SU-DHL-6 (cell line): Measurements from ENCODE around the gene HDAC3.

Experiments
- EZH2phosphoT487 ChIP-seq: fragments of 200-600 bp; sonication (generic), shearing (Covaris generic); conservative IDR thresholded peaks from 2 replicates; pipeline ENCODE4 v1.6.1; 2018; ENCODE audit warnings: mild to moderate bottlenecking, antibody characterized with exemption, low read length, moderate library complexity, mixed read lengths
- TF ChIP-seq, protein P1 (sequence below): fragments of 200-600 bp; sonication (generic); IDR thresholded peaks from one replicate; pipeline ENCODE4 v1.5.1; 2017; ENCODE audit warnings: antibody characterized with exemption, mild to moderate bottlenecking, low read length, moderate library complexity; ENCODE audit not compliant: insufficient read depth, poor library complexity, severe bottlenecking

DNA sequence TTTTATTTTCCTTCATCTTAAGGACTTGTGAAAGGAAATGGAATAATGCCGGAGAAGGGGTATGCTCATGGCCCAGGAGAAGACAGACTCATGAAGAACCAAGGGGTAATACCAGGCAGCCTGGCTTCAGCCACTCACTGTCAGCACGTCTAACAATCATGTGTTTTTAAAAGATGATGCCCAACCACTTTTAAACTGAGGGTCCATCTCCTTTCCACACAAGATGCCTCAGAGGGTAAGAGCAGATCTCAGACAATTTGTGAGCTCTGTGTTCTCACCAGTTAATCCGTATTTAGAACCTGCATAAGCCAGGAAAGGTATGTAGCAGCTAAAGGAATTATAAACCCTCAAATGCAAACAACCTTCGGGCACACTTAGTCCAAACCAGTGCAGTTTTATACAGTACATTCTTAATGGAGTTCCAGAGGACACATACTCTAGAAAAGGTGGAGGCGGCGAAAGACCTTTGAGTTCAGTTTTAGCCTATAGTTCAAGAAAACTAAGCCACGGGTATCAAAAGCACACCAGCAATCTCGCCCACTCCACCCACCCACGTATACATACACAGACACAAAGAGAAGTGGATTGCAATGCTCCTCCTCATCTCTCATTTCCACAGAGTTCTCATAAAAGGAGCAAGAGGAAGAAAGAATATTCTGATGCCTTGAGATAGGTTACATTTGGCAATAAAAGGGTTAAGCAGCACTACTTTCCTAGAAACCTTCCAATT, 20.5 kb downstream of the HDAC3 start:
- TF ChIP-seq, protein P1, sequence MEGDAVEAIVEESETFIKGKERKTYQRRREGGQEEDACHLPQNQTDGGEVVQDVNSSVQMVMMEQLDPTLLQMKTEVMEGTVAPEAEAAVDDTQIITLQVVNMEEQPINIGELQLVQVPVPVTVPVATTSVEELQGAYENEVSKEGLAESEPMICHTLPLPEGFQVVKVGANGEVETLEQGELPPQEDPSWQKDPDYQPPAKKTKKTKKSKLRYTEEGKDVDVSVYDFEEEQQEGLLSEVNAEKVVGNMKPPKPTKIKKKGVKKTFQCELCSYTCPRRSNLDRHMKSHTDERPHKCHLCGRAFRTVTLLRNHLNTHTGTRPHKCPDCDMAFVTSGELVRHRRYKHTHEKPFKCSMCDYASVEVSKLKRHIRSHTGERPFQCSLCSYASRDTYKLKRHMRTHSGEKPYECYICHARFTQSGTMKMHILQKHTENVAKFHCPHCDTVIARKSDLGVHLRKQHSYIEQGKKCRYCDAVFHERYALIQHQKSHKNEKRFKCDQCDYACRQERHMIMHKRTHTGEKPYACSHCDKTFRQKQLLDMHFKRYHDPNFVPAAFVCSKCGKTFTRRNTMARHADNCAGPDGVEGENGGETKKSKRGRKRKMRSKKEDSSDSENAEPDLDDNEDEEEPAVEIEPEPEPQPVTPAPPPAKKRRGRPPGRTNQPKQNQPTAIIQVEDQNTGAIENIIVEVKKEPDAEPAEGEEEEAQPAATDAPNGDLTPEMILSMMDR = no peak
- TF ChIP-seq EZH2phosphoT487 = no peak
